Esophagus squamous epithelium (tissue), 4 donors: Measurements from ENCODE around the gene RNF125.
"Not testable (repeated sequence)": the region's sequence is repeated elsewhere in the genome, so short reads cannot be mapped to it uniquely, and the experiment has no call there.

Experiments
- POLR2A ChIP-seq, 4 donors: fragments of 450-650 bp; IDR thresholded peaks; one replicate each; pipeline ENCODE4 v1.6.1; 2017; ENCODE audit warnings: antibody characterized with exemption in 4 of 4, mild to moderate bottlenecking in 4 of 4, moderate library complexity in 3 of 4
- TF ChIP-seq, protein P1 (sequence below), 6 experiments: fragments of 450-650 bp in 4 of 6; fragments of 200-600 bp in 2 of 6; sonication (generic) in 2 of 6; IDR thresholded peaks; one replicate each; pipeline ENCODE4 v1.5.1; 2016 to 2019; ENCODE audit warnings: antibody characterized with exemption in 6 of 6, mild to moderate bottlenecking in 4 of 6, moderate library complexity in 4 of 6

DNA sequence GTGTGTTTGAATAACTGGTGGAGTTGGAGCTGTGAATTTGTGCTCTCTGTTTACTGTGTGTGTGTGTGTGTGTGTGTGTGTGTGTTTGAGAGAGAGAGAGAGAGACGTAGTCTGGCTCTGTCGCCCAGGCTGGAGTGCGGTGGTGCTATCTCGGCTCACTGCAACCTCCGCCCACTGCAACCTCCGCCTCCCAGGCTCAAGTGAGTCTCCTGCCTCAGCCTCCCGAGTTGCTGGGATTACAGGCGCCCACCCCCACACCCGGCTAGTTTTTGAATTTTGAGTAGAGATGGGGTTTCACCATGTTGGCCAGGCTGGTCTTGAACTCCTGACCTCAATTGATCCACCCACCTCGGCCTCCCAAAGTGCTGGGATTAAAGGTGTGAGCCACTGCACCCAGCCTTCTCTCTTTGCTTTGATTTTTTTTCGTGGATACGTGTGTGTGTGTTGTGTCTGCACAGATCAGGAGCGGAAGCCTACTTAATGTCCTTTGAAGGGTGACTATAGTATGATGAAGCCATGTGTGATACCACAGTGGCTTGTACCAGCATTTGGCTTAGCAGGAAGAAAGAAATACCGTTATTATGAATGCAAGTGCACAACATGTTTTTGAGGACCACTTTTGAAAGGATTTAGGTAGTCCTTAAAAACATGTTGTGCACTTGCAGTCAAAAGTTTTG lies 1.5 kb downstream of the RNF125 start:
- TF ChIP-seq, protein P1, sequence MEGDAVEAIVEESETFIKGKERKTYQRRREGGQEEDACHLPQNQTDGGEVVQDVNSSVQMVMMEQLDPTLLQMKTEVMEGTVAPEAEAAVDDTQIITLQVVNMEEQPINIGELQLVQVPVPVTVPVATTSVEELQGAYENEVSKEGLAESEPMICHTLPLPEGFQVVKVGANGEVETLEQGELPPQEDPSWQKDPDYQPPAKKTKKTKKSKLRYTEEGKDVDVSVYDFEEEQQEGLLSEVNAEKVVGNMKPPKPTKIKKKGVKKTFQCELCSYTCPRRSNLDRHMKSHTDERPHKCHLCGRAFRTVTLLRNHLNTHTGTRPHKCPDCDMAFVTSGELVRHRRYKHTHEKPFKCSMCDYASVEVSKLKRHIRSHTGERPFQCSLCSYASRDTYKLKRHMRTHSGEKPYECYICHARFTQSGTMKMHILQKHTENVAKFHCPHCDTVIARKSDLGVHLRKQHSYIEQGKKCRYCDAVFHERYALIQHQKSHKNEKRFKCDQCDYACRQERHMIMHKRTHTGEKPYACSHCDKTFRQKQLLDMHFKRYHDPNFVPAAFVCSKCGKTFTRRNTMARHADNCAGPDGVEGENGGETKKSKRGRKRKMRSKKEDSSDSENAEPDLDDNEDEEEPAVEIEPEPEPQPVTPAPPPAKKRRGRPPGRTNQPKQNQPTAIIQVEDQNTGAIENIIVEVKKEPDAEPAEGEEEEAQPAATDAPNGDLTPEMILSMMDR (IDR thresholded peaks at IDR 0.05), result not testable (repeated sequence)
- not testable (repeated sequence) for TF ChIP-seq POLR2A (IDR thresholded peaks at IDR 0.05)
